GM21576 (cell line): ENCODE results near the gene DIDO1.
"Not testable (repeated sequence)": the region's sequence is repeated elsewhere in the genome, so short reads cannot be mapped to it uniquely, and the experiment has no call there.

ENCODE experiments used
- ATAC-seq: cut with Tn5 transposase; IDR thresholded peaks from one replicate; pipeline ENCODE4 v1.9.1; 2021; ENCODE audit warnings: mild to moderate bottlenecking, moderate library complexity; ENCODE audit not compliant: unreplicated experiment

Gene DIDO1

DNA sequence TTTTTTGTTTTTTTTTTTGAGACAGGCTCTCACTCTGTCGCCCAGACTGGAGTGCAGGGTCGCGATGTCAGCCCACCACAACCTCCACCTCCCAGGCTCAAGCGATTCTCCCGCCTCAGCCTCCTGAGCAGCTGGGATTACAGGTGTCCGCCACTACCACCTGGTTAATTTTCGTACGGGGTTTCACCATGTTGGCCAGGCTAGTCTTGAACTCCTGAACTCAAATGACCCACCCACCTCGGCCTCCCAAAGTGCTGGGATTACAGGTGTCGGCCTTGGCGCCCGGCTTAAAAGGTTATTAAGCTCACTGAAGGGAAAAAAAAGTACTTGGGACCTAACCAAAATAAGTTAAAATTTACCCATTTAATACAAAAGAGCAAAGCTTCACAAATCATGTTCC, 66.6 kb downstream of the DIDO1 start:
- ATAC-seq, result no peak

- no peak for ATAC-seq
These were observed 68.1 kb downstream of the DIDO1 start for GRCh38 chr20:62858058-62858830.

DNA sequence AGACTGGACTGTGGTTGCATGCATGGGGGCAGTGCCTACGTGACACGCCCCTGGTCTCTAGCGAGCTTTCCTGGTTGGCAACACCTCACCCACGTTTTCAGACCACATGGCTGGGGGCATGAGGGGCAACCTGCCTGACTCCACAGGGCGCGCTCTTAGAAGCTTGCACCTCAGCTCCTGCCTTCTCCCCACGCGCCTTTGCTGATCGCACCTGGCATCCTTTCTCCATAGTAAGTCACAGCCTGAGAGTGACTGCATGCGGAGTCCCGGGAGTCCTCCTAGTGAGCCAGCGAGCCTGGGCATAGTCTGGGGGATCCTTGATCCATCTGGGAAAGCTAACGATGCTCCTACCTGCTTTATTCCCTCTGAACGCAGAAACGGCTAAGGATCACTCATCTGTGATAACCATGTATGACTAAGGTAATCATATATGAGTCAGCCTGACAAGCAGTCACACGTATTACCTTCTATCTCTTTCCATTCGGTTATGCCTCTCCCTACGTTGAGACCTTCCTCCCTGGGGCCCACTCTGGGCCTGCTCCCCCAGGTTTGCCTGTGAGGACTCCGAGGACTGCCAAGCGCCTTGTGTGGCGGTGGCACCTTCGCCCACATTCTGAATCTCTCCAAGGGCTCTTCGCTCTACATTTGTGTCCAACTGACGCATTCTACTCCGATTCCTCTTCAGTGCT, 69.2 kb downstream of the DIDO1 start:
- ATAC-seq, result no peak

DNA sequence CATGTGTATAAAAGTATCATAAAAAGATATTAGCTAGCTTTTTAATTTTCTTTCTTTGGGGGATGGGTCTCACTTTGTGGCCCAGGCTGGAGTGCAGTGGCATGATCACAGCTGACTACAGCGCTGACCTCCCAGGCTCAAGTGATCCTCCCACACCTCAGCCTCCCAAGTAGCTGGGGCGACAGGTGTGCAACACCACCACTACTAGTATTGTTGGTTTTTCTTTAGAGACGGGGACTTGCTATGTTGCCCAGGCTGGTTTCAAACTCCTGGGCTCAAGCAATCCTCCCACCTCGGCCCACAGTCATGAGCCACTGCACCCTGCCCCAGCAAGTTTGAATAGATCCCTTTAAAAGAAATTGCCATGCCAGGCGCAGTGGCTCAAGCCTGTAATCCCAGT, 71.2 kb downstream of the DIDO1 start:
- ATAC-seq, result no peak

DNA sequence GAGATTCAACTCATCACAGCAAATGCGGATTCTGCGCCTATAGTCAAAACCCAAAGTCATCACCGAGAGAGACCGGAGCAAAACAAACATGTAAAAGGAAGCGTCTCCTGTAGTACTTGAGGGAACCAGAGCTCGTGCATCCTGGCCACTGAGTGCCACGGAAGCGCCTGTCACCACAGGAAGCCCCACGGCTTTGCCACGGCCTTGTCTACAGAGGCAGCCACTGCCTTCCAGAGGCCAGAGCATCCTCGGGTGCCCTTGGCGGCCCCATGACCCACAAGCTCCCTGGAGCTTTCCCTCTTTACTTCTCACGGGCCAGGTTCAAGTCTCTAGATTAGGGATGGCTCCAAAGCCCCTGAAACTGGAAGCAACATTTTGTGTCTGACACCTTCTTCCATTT, 72.2 kb downstream of the DIDO1 start:
- ATAC-seq, result no peak

DNA sequence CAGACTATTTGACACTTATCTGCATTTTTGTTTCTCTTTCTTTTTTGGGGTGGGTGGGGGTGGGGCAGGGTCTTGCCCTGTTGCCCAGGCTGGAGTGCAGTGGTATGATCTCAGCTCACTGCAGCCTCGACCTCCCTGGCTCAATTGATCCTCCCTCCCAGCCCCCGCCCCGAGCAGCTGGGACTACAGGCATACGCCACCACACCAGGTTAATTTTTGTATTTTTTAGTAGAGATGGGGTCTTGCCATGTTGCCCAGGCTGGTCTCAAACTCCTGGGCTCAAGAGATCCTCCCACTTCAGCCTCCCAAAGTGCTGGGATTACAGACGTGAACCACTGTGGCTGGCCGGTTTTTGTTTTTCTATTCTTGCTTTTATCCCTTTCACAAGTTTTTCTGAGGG, 73.0 kb downstream of the DIDO1 start:
- not testable (repeated sequence) for ATAC-seq

DNA sequence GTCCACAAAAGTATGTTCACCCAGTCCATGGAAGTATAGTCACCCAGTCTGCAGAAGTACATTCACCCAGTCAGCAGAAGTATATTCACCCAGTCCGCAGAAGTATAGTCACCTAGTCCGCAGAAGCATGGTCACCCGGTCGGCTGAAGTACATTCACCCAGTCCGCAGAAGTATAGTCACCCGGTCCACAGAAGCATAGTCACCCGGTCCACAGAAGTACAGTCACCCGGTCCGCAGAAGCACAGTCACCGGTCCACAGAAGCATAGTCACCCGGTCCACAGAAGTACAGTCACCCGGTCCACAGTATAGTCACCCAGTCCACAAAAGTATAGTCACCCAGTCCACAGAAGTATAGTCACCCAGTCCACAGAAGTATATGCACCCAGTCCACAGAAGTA, 73.5 kb downstream of the DIDO1 start:
- no peak for ATAC-seq

GRCh38 chr20:62852196-62852595, 74.1 kb downstream of the DIDO1 start:
- ATAC-seq, result no peak

DNA sequence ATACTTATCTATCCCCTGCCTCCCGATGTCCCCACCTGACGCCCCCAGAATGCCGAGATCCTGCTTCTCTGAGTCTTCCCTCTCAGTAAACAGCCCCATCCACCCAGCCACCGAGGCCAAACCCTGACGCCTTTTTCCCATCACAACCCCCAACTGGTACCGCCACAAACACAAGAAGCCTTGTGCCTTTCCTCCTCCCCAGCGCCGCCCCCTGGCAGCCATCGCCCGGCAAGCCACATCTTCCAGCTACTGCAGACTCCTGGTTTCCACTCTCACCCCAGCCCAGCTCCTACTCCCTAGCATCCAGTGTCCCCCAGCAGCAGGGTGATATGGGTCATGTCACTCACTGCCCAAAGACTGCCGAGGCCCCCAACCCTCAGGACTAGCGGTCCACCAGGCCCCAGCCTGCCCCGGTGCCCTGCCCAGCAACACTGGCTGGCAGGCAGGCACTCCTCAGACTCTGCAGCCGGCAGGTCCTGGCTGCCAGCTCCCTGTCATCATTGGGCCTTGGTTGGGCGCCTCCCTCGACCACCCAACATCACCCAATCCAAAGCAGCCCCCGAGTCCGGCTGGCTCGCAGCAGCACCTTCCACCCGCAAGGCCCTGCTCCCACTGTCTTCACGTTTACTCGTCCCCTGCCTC, 75.9 kb downstream of the DIDO1 start:
- ATAC-seq, result no peak

- ATAC-seq, result no peak
These were observed 76.9 kb downstream of the DIDO1 start for GRCh38 chr20:62849431-62849830.

DNA sequence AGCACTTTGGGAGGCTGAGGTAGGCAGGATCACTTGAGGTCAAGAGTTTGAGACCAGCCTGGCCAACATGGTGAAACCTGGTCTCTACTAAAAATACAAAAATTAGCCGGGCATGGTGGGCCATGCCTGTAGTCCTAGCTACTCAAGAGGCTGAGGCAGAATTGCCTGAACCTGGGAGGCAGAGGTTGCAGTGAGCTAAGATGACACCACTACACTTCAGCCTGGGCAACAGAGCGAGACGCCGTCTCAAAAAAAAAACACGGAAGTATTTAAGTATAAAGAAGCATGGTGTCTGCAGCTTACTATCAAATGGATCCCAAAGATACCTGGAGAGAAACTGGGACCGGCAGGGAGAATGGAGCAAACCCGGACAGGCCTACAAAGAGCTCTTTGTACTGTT, 77.4 kb downstream of the DIDO1 start:
- not testable (repeated sequence) for ATAC-seq

- ATAC-seq, result no peak
These were observed 80.0 kb downstream of the DIDO1 start for GRCh38 chr20:62846166-62846890.

- no peak for ATAC-seq
These were observed 80.7 kb downstream of the DIDO1 start for GRCh38 chr20:62845416-62846160.

DNA sequence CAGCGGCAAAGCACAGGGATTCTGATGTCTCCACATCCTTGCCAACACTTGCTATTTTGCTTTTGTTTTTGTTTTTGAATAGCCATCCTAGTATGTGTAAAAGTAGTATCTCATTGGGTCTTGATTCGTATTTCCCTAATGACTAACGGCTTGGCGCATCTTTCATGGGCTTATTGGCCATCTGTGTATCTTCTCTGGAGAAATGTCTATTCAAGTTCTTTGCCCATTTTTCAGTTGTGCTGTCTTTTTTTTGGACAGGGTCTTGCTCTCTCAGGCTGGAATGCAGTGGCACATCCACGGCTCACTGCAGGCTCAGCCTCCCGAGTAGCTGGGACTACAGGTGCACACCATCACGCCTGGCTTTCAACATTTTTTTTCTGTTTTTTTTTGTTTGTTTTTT, 82.1 kb downstream of the DIDO1 start:
- no peak for ATAC-seq

GRCh38 chr20:62843656-62844055, 82.6 kb downstream of the DIDO1 start:
- no peak for ATAC-seq

DNA sequence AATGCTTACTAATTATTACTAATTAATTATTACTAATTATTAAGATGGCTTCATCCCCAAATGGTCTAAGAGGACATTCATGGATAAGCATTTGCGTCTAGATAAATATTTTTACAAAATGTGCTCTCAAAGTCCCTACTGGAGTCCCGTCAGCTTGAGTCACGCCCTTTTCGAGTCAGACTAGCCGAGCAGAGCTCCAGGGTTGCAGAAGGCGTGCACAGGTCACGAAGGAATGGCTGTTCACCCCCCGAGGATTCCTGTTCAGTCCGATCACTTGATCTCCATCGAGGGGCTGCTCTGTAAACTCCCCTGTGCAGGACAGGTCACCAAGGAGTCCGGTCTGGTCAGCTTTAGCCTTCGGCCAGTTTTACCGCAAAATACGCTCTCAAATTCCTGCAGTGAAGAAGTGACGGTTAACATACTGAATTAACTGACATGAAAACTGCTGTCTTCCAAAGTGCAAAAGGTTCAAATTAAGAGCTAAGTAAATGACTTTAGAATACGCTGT, 84.5 kb downstream of the DIDO1 start:
- ATAC-seq, result no peak

GRCh38 chr20:62840244-62841197, 85.8 kb downstream of the DIDO1 start:
- ATAC-seq, result no peak

GRCh38 chr20:62839816-62840215, 86.5 kb downstream of the DIDO1 start:
- no peak for ATAC-seq

- ATAC-seq, result no peak
These were observed 87.0 kb downstream of the DIDO1 start for GRCh38 chr20:62839261-62839660.
